HG03575 (cell line): ENCODE measurements around the gene AMBP.

Source experiments
- ATAC-seq: cut with Tn5 transposase; IDR thresholded peaks from one replicate; pipeline ENCODE4 v1.9.1; 2021; ENCODE audit not compliant: unreplicated experiment, insufficient number of reproducible peaks, low FRiP score; ENCODE audit errors: extremely low read depth

AMBP gene

DNA sequence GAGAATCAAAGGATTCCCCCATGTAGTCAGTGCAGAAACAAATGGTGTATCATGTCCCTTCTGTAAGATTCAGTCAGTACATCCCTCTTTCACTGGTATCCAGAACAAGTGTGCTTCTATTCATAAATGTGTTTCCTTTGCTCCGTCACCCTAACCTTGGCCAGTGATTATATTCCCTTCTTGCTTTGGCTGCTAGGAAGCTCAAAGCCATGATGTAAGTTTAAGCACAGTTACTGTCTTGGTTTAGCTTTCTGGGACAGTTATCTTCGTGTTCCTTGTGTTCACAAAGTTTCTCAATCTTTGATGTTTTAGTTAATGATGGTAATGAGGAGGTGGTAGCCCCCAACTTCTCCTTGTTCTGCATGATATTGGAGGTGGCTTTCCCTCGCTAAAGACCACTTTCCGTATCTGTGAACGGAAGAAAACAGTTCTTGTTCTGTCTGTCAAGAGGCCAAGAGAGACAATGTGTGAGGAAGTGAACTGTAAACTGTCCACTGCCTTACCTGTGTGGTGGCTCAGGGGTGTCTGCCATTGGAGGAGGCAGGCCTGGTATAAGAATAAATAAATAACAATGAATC, 2.2 kb upstream of the AMBP start:
- no peak for ATAC-seq

DNA sequence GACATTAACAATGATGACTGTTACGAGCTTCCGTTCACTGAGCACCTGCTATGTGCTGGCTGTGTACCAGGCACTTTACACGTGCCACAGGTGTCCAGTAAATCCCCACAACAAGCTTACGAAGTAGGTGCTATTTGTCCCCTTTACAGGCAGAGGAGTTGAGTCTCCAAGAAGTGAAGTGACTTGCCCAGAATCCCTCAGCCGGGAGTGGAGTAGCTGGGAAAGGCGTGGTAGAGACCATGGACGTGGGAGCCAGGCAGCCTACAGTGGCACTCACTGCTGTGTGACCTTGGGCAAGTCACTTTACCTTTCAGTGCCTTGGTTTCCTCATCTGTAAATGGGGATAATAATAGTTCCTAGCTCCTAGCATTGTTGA, 669 bp upstream of the AMBP start:
- ATAC-seq = no peak

DNA sequence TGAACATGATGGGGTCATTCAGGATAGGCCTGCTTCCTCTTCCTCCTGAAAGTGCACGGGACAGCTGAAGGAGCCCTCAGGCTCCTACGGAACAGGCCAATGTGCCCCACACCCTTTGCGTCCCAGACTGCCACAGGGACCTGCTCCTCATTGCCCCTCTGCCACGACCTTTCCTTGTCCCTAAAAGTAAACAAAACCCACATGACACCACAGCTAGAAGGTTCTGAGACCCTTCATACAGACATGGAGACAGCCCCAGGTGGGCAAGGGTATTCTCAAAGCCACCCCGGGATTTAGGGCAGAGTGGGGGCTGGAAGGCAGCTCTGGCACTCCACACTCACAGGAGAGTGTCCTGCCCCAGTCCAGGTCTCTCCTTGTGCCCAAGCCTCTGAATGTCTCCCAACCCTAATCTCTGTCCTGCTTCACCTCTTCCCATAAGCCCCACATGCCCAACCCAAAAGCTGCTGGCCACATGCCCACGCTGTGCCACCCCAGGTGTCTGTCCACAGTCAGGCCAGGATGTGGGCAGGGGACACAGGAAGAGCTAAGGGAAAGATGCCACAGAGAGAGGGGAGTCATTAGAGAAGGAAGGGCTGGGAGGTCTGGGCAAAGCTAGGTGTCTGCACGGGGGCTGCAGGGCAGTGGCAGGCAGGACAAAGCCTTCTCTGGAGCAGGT, 800 bp downstream of the AMBP start:
- no peak for ATAC-seq

DNA sequence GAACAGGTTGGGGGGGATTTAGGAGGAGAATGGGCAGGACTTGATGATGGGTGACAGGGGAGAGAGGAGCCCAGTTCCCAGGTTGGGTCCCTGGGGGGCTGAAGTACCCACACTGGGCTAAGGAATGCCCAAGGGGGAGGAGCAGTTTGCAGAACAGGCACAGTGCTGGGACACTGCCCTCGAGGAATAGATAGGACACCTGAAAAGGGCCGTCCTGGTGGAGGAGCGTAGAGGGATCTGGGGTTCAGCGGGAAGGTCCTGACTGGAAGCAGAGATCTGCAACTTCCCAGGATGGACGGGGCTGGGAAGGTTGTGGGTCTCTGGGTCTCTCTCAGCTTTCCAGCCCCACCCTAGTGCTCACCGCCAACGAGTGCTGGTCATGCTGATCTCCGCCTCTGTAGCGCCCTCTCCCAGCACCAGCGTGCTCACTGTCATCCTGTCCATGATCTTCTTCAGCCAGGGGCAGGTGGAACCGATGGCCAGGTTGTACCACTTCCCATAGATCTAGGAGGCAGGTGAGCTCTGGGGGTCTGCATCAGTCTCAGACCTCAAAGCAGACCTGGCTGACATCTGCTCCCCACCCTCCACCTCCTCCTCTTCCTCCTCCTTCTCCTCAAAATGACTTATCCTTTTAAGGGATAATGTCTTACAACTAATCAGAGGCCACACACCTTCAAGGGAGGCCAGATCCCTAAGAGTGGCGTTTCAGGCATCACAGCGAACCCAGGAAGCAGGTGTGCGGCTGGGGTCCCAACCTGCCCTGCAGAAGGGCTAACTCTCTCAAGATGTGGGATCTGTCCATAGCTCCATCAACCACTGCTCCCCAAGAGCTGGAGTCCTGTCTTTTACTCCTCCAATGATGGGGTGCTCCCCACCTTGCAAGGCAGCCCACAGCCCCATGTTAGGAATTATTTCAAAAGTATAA, 1.6 kb downstream of the AMBP start:
- no peak for ATAC-seq

- no peak for ATAC-seq
These were observed 2.5 kb downstream of the AMBP start for GRCh38 chr9:114075602-114076001.

DNA sequence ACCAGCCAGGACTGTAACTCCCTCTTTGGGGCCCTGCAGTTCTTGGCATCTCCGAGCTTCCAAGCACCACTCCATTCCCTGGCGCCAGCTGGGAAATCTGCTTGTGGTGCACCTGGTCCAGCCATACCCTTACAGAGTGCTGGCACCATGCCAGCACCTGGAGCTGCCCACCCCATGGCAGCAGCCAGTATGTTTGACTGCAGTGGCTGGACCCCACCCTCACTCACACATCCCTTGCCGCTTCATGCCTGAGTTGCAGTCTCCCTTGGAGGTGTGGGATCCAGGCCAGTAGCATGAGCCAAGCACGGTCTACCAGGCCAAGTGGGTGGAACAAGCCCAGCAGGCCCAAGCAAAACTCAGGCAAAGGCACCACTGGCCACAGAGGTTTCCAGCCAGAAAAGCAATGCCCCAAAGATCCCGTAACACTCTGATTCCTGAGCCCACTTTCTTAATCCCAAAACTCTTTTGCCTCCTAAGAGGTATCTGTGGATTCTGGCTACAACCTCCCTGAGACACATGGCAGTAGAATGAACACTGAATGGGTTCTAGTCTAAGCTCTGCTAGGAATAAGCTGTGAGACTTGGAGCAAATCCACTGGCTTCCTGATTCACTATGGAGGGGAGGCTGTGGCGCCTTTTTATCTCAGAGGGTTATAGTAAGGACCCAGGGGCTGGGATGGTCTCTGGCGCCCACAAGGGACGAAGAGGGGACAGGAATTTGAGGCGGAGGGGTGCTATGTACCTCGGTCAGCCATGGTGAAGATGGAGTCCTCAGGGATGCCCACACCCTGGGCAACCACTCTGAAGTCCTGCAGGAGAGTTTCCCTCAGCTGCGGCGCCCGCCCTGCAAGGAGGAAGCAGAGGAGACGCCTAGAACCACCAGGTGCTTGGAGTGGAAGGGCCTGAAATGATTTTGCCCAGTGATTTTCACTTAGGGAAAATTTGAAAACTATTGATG, 5.6 kb downstream of the AMBP start:
- no peak for ATAC-seq

DNA sequence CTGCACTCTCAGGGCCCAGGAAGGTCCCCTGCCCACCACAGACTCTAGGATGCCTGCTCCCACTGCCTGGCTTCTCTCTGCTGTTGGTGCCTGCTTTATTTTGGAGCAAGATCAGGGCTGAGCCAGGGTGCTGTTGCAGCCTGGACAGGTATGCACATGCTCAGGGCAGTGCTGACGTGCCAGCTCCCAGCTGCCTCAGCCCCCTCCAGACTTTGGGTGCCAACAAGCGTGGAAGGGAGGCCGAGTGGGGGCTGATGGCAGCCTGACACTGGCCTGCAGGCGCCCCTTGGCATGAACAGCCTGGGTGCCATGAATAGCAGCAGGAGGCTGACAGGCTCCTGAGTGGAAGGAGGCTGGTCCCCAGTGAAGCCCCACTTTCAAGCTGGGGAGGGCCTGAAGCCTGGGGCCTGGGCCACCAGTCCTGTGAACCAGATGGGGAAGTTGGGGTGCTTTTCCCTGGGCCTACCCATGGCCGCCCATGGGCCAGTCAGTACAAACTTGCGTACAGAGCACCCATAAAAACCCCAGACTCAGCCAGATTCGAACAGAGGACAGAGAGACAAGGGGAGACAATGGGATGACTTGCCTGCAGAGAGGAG, 6.8 kb downstream of the AMBP start:
- no peak for ATAC-seq

- ATAC-seq = no peak
These were observed 7.7 kb downstream of the AMBP start for GRCh38 chr9:114070188-114071103.

DNA sequence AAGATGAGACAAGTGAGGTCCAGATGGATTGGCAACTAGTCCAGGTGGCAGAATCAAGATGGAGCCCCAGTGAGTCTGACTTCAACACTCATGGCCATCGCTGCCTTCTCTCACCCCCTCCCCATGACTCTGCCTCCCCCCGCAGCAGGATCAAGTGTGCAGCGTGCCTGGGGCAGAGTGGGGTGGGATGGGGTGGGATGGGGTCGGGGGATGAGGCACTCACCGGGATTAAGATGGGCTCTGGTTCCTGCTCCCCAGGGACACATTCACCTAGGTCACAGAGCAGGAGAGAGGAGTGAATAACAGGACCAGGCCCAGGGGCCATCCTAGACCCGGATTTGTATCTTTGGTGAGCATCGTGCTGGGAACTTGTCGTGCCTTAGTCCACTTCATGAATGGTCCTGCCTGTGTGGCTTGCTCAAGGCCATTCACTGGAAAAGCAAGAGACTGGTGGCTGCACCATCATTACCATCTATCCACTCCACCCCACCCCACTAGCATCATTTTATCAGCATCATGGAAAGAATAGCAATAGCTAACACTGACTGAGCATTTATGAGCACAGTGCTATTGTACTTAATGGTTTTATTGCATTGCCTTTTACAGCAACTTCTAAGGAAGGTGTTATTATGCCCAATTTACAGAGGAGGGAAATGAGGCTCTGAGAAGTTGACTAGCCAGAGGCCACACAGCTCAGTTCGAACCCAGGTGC, 8.5 kb downstream of the AMBP start:
- no peak for ATAC-seq

DNA sequence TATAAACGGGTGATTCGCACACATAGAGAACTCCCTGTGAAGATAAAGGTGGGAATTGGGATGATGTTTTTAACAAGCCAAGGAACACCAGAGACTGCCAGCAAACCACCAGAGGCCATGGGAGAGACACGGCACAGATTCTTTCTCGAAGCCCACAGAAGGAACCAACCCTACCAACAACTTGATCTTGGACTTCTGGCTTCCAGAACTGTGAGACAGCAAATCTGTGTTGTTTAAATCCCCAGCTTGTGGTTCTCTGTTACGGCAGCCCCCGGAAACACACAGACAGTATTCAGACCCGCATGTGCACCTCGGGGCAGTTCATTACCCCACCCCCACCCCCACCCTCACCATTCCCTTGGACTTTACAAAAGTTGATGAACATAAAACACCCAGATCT, 12.8 kb downstream of the AMBP start:
- ATAC-seq = no peak

DNA sequence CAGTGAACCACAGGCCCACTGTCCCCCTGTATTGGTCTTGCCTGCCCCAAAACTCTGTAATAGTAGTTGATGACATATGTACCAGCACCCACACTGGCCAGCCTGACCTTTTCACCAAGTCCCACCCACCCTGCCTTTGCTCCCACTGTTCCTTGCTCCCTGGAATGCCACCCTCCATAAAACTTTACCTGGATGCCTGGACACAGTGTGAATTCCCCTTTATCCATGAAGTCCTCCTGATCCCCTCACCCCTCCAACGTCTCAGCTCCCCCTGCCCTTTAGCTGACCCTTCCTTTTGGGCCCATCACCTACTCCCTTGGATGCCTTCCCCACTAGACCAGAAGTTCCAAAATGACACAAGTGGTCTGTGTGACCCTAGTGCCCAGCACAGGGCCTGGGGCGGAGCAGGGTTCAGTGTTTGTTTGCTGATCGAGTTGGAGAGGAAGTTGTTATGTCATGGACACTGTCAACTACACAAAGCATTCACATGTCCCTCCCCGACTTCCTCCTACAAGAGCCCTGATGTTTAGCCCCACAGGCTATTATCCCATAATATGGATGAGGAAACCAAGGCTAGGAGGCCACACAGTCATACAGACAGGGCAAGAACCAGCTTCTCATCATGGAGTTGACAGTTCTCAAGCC, 16.1 kb downstream of the AMBP start:
- no peak for ATAC-seq

DNA sequence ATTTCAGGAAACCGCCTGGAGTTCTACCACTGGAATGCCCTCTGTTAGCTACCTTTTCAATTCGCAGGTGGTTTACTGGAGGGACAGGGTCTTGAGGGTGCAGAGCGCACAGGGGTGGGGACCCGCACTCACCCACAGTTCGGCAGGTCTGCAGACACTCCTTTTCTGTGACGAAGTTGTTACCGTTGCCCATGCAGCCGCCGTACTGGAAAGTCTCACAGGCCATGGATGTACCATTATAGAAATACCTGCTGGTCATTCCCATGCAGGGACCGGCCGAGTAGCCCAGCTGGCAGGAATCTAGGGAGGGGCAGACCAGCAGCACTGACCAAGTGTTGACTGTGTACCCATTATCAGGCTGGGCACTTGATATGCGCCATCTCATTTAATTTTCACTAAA, 16.8 kb downstream of the AMBP start:
- no peak for ATAC-seq

GRCh38 chr9:114060711-114061110, 17.4 kb downstream of the AMBP start:
- ATAC-seq = no peak

- ATAC-seq = no peak
These were observed 18.0 kb downstream of the AMBP start for GRCh38 chr9:114060070-114060469.

GRCh38 chr9:114059047-114059803, 18.9 kb downstream of the AMBP start:
- ATAC-seq = no peak

GRCh38 chr9:114058688-114059046, 19.4 kb downstream of the AMBP start:
- ATAC-seq = no peak
